ENCODE results near the gene SSPN.

The SSPN gene

DNA sequence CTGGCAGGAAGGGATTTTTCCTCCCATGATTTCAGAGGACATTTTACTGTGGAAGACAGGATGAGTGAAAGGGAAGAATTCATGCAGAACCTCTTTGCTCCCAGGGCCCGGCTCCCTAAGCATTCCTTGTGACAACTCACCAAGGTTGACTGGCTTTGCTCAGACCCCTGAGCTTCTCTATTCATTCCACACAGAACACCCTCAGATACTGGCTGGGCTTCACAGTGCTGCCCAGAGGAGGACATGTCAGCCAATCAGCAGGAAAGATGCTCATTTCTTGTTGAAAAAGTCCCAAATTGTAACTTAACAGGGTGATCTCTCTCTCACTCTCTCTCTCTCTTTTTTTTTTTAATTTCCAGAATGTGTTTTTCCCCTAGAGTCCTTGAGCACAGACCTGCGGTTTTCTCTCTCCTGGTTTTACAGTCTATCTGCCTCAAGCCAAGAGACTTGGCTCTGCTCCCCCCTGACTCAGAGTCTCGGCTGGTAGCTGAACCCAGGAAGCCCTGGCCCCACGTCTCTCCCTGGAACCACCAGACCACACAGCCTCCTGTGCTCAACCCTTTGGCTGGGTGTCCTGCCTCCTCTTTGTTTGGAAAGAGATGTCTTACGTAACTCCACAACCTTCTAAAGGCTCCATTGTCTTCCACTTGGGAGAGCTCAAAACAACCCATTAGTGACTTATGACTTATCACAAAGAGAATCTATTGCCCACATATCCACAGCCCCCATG, 43.9 kb downstream of the SSPN start:
- H3K4me3 ChIP-seq (ENCODE audit: low read length): no peak overlapping the region
- TF ChIP-seq, protein P1, sequence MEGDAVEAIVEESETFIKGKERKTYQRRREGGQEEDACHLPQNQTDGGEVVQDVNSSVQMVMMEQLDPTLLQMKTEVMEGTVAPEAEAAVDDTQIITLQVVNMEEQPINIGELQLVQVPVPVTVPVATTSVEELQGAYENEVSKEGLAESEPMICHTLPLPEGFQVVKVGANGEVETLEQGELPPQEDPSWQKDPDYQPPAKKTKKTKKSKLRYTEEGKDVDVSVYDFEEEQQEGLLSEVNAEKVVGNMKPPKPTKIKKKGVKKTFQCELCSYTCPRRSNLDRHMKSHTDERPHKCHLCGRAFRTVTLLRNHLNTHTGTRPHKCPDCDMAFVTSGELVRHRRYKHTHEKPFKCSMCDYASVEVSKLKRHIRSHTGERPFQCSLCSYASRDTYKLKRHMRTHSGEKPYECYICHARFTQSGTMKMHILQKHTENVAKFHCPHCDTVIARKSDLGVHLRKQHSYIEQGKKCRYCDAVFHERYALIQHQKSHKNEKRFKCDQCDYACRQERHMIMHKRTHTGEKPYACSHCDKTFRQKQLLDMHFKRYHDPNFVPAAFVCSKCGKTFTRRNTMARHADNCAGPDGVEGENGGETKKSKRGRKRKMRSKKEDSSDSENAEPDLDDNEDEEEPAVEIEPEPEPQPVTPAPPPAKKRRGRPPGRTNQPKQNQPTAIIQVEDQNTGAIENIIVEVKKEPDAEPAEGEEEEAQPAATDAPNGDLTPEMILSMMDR (conservative IDR thresholded peaks at IDR 0.05; ENCODE audit: low read depth, low read length): no peak
- DNase-seq (ENCODE audit: low read depth): peak; percentile 98

- DNase-seq (ENCODE audit: low read depth): no peak
- no peak overlapping the region for H3K4me3 ChIP-seq (ENCODE audit: low read length)
- TF ChIP-seq, protein P1 (conservative IDR thresholded peaks at IDR 0.05; ENCODE audit: low read depth, low read length): no peak
These were observed 44.8 kb downstream of the SSPN start for GRCh38 chr12:26239852-26240815.

GRCh38 chr12:26241080-26241479, 45.7 kb downstream of the SSPN start:
- TF ChIP-seq, protein P1 (conservative IDR thresholded peaks at IDR 0.05; ENCODE audit: low read depth, low read length): no peak
- no peak for DNase-seq (ENCODE audit: low read depth)
- no peak overlapping the region for H3K4me3 ChIP-seq (ENCODE audit: low read length)

- TF ChIP-seq, protein P1 (conservative IDR thresholded peaks at IDR 0.05; ENCODE audit: low read depth, low read length): no peak
- DNase-seq (ENCODE audit: low read depth): no peak
- H3K4me3 ChIP-seq (ENCODE audit: low read length): no peak overlapping the region
These were observed 47.3 kb downstream of the SSPN start for GRCh38 chr12:26242683-26243082.

- DNase-seq (ENCODE audit: low read depth): no peak
- TF ChIP-seq, protein P1 (conservative IDR thresholded peaks at IDR 0.05; ENCODE audit: low read depth, low read length): no peak
- H3K4me3 ChIP-seq (ENCODE audit: low read length): no peak overlapping the region
These were observed 49.1 kb downstream of the SSPN start for GRCh38 chr12:26244503-26244902.

GRCh38 chr12:26245175-26245942, 50.0 kb downstream of the SSPN start:
- TF ChIP-seq, protein P1 (conservative IDR thresholded peaks at IDR 0.05; ENCODE audit: low read depth, low read length): no peak

More at GRCh38 chr12:26245175-26245942, 50.0 kb downstream of the SSPN start:
- H3K4me3 ChIP-seq (ENCODE audit: low read length): no peak overlapping the region
- DNase-seq (ENCODE audit: low read depth): no peak

Measured in retinal pigment epithelial cell (primary cell).